Stimulated activated CD8-positive, alpha-beta memory T cell treated with anti-CD3 and anti-CD28 coated beads, Interleukin-15, amount 100 ng/mL, for 48 hours (primary cell): ENCODE data around the gene RNF223.
"Not testable (repeated sequence)": the region's sequence is repeated elsewhere in the genome, so short reads cannot be mapped to it uniquely, and the experiment has no call there.

Experiments used
- DNase-seq, 2 donors: peaks; one replicate each; pipeline ENCODE4 v3.0.0-alpha.2; 2020; ENCODE audit warnings: low read depth in 2 of 2

Gene RNF223

DNA sequence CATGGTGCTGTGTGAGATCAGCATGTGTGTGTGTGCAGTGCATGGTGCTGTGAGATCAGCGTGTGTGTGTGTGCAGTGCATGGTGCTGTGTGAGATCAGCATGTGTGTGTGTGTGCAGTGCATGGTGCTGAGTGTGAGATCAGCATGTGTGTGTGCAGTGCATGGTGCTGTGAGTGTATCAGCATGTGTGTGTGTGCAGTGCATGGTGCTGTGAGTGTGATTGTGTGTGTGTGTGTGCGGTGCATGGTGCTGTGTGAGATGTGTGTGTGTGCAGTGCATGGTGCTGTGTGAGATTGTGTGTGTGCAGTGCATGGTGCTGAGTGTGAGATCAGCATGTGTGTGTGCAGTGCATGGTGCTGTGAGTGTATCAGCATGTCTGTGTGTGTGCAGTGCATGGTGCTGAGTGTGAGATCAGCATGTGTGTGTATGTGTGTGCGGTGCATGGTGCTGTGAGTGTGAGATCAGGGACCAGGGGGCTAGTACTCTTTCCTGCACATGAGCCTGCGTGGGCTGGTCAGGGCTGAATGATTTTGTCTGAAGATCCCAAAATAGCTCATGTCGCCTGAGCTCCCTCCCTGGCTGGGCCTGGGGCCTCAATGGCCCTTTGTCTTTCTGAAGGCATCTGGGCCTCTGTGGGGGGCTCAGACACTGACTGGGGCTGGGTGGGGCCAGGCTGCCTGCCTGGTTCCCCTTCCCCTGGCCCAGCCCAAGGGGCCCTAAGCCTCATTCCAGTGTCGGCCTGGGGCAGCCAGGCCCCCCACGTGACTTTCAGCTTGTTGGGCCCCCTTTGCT, 43.0 kb downstream of the RNF223 start:
- not testable (repeated sequence) for DNase-seq

- no peak for DNase-seq
Observed at GRCh38 chr1:1027791-1028190, 46.3 kb downstream of the RNF223 start.

DNA sequence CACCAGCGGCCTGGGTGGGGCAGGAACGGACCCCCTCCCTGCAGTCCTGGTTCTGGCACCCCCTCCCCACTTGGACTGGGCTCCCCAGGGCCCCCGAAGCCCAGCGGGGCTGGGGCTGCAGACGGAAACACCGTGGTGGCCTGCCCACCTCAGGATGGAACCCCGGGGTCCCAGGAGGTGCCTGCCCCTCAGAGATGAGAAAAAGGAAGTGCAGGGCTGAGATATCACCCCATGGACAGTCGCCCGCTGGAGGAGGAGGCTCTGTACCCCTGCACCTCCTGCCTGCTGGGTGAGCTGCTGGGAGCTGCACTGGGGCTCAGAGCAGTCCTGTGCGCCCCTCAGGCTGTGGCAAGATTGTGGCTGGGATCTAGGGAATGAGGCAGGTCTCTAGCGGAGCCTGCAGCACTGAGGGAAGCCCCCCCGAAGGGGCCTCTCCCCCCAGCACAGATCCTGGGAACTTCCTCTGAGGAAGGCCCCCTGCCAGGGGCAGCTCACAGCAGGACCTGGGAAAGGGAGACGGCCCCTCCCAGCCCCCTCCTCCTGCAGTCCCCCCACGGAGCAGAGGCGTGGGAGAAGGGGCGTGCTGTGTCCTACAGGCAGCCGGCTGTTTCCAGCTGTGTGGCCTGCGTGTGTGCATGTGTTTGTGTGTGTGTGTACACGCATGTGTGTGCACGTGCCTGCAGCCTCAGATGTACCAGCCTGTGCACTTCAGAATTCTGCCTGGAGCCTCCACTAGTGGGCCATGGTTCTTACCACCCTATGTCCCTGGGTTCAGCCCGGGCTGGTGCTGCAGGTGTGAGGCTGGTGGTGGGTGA, 47.3 kb downstream of the RNF223 start:
- DNase-seq = no peak

GRCh38 chr1:1025730-1026129, 48.4 kb downstream of the RNF223 start:
- DNase-seq = no peak

- DNase-seq = no peak
Observed at GRCh38 chr1:1024771-1025699, 49.1 kb downstream of the RNF223 start.

DNA sequence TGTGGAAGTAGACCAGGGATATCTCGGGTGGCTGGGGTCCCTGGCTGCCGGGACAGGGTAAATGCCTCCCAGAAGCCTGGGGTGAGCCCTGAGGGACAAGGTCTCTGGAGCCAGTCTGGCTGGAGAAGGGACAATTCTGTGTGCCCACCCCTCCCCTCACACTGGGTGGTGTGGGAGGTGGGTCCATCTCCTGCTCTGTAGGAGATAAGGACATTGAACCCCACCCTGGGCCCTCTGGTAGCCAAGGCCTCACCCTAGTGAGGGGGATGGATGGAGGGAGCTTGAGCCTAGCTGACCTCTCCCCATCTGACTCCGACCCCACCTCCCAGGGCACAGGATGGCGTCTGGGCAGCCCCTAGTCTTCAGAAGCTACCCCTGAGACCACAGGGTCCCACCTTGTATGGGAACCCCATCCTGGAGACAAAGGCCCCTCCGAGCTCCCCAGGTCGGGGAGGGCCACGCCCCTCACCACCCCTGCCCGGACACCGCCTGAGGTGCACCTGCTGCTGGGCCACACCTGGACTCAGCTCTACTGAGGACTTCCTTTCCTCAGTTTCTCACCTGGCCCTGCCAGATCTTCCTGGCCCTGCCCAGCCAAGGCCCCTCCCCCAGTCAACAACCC, 49.8 kb downstream of the RNF223 start:
- DNase-seq = no peak

- DNase-seq = no peak
Observed at GRCh38 chr1:1023700-1024099, 50.4 kb downstream of the RNF223 start.

DNA sequence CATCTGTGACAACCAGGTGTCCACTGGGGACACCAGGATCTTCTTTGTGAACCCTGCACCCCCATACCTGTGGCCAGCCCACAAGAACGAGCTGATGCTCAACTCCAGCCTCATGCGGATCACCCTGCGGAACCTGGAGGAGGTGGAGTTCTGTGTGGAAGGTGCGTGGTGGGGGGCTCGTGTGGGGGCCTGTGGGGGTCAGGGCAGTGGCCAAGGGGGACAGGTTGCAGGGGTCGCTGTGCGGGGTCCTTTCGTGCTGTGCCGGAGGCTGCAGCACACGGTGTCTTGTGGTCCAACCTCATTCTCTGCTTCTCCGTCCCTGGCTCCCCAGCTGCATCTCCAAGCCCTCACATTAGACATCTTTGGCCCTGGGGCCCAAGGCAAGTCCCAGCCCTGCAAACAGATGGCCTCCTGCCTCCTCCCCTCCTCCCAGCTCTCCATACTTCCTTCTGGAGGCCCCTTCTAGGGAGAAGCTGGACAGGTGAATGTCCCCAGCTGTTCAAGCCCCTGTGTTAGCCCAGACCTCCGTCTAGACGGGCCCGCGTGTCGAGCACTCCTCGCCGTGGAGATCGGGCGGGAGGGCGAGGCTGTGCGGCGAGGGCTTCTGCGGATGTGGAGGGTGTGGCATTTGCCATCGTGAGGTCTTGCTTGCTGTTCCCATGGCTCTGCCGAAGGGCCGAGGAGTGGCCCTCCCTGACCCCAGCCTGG, 51.6 kb downstream of the RNF223 start:
- DNase-seq = no peak

- DNase-seq = no peak
Observed at GRCh38 chr1:1021920-1022259, 52.2 kb downstream of the RNF223 start.

DNA sequence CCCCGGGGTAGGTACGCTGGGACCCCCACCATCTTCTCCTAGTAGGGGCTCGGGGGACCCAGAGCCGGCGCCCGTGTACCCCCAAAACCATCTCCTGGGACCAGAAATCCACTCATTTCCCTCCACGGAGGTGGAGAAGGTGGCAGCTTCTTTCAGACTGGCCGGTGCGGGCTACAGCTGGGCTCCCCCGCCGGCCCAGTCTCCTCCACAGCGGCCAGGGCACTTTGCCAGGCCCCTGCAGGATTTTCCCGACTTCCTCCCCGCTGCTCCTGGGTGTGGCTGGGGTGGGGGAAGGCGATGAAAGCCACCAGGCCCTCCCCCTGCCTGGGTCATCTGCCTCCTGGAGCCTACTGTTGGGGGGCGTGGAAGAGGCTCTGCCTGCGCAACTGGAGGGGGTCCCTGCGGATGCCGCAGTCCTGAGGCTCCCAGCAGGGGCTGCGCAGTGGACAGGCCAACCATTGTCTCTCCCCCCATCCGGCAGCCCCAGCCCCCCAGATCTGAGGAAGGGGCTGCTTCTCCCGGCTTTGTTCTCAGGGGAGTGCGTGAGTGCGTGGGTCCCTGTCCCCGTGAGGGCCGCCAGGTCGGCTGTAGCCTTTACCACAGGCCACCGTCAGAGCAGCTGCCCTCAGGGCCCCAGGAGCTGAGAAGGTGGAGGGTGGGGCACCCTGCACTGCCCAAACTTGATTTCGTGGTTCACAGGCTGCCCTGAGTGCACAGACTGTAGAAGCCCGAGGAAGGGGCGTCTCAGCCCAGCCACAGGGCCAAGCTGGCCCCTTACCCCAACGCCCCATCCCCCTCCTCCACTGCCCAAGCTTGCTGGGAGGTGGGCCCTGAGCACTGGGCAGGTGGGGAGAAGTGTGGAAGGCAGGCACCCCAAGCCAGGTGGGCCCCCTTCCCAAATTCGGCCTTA, 52.8 kb downstream of the RNF223 start:
- no peak for DNase-seq
